ENCODE results near the gene HOXB7.

The HOXB7 gene

DNA sequence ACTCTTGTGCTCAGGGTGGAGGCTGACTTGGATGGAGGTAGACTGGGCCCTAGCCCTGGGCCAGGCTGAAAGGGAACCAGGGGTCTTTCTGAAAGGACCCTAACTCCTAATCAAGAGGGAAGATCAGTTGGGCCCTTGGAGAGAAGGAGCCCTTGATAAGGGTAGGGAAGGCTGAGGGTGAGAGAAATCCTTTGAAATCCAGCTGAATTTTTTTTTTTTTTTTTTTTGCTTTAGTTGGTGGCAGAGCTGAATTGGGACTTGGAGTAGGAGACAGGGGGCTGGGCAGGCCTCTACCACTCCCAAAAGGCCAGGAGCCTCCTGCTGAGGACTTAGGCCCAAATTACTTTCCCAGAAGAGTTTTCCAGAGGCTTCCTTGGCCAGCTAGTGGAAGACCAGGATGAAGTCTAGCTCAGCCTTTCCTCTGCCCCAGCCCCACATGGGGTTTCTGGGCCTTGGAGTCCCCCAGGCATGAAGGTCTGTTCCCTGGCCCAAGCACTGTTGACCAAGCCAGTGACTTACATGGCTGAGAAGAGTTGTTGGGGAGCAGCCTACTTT is 20.1 kb downstream of the HOXB7 start:
- no peak for DNase-seq (ENCODE audit: low read depth)
- no peak overlapping the region for H3K4me3 ChIP-seq (ENCODE audit: low read length)
- TF ChIP-seq, protein P1, sequence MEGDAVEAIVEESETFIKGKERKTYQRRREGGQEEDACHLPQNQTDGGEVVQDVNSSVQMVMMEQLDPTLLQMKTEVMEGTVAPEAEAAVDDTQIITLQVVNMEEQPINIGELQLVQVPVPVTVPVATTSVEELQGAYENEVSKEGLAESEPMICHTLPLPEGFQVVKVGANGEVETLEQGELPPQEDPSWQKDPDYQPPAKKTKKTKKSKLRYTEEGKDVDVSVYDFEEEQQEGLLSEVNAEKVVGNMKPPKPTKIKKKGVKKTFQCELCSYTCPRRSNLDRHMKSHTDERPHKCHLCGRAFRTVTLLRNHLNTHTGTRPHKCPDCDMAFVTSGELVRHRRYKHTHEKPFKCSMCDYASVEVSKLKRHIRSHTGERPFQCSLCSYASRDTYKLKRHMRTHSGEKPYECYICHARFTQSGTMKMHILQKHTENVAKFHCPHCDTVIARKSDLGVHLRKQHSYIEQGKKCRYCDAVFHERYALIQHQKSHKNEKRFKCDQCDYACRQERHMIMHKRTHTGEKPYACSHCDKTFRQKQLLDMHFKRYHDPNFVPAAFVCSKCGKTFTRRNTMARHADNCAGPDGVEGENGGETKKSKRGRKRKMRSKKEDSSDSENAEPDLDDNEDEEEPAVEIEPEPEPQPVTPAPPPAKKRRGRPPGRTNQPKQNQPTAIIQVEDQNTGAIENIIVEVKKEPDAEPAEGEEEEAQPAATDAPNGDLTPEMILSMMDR (conservative IDR thresholded peaks at IDR 0.05; ENCODE audit: low read depth, low read length): no peak

DNA sequence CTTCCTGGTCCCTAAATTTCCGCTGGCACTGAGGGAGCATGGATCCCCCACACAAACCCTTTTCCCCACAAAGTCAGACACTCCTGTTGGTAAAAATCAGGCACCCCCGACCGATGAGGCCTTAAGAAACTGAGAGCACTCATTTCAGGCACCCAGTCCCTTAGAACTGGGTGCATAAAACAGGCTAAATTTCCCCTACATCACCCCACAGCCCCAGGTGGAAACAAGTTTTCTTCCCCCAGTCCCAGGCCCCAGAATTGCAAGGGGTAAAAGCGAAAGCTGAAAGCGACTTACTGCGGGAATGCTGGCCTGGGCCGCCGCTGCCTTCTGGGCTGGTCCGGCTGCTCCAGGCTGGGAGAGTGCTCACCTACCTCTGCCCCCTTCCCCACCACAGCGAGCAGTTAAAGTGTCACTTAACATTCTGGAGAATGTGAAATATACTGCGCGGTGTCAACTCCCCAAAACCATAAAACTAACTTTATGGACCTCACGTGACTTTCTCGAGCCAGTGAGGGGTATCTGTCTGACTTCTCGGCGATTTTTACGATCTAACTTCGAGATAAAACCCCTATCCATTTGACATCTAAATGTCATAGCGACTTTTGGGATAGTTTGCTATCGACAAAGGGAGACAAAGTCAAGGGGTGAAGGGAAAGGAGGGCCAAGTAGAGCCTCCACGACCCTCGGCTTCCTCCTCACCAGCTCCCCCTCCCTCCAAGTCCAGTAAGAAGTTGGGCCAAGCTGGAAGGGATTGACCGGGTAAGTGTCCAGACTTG is 20.8 kb downstream of the HOXB7 start, which contains the start of gene HOXB3:
Gene HOXB3 (minus strand): TSS at position 411 of the 776 bp plus-strand sequence. CDS start 37,767 bp downstream, outside the sequence.
- no peak within 1 kb of the TSS for H3K4me3 ChIP-seq (ENCODE audit: low read length)
- TF ChIP-seq, protein P1 (conservative IDR thresholded peaks at IDR 0.05; ENCODE audit: low read depth, low read length): no peak
- no peak for DNase-seq (ENCODE audit: low read depth)

DNA sequence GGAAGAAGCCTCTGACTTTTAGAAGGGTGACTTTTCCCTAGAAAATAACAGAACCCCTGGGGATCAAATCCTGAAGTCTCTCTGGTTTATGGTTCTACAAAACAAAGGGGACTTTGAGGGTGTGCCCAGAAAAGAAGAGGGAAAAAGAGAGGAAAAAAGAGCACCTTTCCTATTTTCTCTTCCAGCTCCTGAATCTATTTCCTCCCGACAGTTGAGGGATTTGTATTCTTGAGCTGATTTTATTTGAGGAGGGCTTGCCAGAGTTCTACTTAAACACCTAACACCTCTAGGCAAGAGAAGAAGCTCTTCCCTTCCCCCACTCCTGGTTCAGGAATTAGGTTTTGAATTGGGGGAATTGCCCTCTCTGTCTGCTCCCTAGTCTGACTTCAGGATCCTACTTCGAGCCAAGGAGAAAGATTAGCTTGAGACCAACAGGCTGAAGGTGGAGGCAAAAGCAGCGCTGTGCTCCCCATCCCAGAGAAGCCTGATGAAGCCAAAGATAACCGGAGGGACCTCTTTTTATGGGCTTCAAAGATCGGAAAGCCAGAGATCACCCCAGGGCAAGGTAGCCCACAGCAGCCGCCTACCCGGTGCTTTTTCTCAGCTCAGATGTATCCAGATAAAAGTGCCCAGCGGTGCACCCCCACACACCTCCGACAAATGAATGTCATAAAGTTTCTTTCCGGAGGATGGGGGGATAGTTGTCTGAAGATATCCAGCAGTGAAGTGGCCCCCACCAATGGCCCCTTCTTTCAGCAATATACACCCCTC is 21.6 kb downstream of the HOXB7 start:
- DNase-seq (ENCODE audit: low read depth): no peak
- TF ChIP-seq, protein P1 (conservative IDR thresholded peaks at IDR 0.05; ENCODE audit: low read depth, low read length): no peak
- H3K4me3 ChIP-seq (ENCODE audit: low read length): no peak overlapping the region

DNA sequence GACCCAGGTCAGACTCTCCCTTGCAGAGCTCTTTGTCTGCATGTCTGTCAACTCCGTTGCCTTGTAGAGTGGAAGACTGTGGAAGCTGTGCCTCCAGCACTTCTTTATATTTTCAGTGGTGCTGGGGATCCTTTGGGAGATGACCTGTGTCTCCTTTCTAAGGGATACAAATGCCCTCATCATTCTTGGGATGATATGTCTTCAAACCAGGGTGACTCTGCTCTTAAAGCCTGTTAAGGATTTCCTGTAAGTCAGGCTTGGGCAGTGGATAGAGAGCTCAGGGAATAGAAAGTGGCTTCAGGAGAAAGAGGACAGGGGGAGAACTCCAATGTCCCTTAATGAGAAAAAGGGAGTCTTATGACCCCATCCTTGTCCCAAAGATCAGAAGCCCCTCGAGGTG is 22.3 kb downstream of the HOXB7 start:
- no peak overlapping the region for H3K4me3 ChIP-seq (ENCODE audit: low read length)
- TF ChIP-seq, protein P1 (conservative IDR thresholded peaks at IDR 0.05; ENCODE audit: low read depth, low read length): no peak
- no peak for DNase-seq (ENCODE audit: low read depth)

DNA sequence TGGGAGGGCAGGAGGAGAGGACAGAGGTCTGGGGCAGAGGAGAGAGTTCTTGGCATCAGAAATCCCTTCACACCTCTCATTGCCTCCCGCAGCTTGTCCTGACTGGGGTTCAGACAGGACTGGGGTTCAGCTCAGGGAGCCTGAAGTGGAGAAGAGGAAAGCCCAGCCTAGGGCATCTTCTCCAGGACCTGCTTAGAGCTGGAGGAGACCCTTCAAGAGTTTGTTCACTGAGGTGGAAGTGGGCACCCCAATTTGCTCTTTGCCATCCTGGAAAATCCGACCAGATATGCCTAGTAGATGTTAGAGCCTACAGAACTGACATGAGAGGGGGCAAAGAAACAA is 22.8 kb downstream of the HOXB7 start:
- no peak overlapping the region for H3K4me3 ChIP-seq (ENCODE audit: low read length)
- no peak for DNase-seq (ENCODE audit: low read depth)
- TF ChIP-seq, protein P1 (conservative IDR thresholded peaks at IDR 0.05; ENCODE audit: low read depth, low read length): no peak

DNA sequence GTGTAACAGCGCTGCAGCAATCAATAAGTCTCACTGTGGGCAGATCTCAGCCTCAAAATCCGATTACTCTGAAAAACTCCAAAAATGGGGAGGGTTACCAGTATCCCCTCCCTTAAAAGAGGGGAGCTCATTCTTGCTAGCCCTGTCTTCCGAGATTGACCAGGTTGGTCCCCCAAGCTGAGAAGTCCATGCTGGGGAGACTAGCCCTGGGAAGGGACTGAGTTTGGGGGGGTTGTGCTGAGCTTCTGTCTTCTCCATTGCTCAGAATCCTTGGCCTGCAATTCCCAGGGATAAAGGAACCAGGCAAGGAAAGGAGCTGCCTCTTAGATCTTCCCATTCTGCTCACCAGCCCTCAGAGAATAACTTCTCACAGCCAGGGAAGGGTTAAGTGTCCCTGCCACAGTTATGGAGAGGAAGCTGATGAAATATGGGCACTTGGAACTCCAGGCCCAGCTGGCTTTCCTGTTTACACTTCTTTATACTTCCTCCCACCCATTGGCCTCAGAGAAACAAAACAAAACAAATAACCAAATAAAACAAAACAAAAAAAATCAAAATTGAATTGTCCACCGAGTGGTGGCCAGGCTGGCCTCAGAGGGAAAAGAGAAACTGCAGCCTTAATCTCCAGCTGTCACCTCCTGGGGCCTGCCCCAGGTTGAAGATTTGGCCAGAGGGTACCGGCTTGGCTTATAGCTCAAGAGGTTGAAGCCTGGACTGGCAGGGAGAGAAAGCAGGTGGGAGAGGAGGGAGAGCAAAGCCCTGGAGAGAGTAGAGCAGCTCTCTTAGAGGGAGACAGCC is 23.3 kb downstream of the HOXB7 start:
- TF ChIP-seq, protein P1 (conservative IDR thresholded peaks at IDR 0.05; ENCODE audit: low read depth, low read length): no peak
- no peak overlapping the region for H3K4me3 ChIP-seq (ENCODE audit: low read length)
- no peak for DNase-seq (ENCODE audit: low read depth)

Data from retinal pigment epithelial cell (primary cell).